Neural progenitor cell (in vitro differentiated cells): ENCODE measurements around the gene PLCD4. TPM values are rescaled to one million over a fixed set of nuclear protein-coding genes. Genes with fewer than 3 reads are reported as not detected.

Source experiments
- DNase-seq: peaks from one replicate; pipeline ENCODE4 v3.0.0-alpha.2; 2016; ENCODE audit warnings: low spot score
- H2AFZ ChIP-seq: fragments of 200-600 bp; sonication (generic); replicated peaks from 2 replicates; pipeline ENCODE4 v1.6.1; 2016; ENCODE audit warnings: antibody characterized with exemption
- H3F3A ChIP-seq: fragments of 200-600 bp; sonication (generic); 2 replicates; pipeline ENCODE4 v1.6.1; 2016; ENCODE audit warnings: antibody characterized with exemption, low read depth
- H3K27ac ChIP-seq: fragments of 200-600 bp; sonication (generic); 2 replicates; pipeline ENCODE4 v1.5.1; 2016; ENCODE audit warnings: mild to moderate bottlenecking
- H3K27me3 ChIP-seq: fragments of 200-600 bp; sonication (generic); 2 replicates; pipeline ENCODE4 v1.6.1; 2016; ENCODE audit warnings: mild to moderate bottlenecking, moderate library complexity
- H3K36me3 ChIP-seq: fragments of 200-600 bp; sonication (generic); 2 replicates; pipeline ENCODE4 v1.5.1; 2016
- H3K4me1 ChIP-seq: fragments of 200-600 bp; sonication (generic); 2 replicates; pipeline ENCODE4 v1.6.1; 2016; ENCODE audit warnings: mixed run types
- H3K4me2 ChIP-seq: fragments of 200-600 bp; sonication (generic); 2 replicates; pipeline ENCODE4 v1.6.1; 2016
- H3K4me3 ChIP-seq: fragments of 200-600 bp; sonication (generic); 2 replicates; pipeline ENCODE4 v1.5.1; 2016
- H3K79me2 ChIP-seq: fragments of 200-600 bp; sonication (generic); 2 replicates; pipeline ENCODE4 v1.6.1; 2016; ENCODE audit warnings: low read depth
- H3K9ac ChIP-seq: fragments of 200-600 bp; sonication (generic); 2 replicates; pipeline ENCODE4 v1.6.1; 2016
- H3K9me3 ChIP-seq: fragments of 200-600 bp; sonication (generic); 2 replicates; pipeline ENCODE4 v1.5.1; 2016; ENCODE audit warnings: low read depth
- H4K20me1 ChIP-seq: fragments of 200-600 bp; sonication (generic); 2 replicates; pipeline ENCODE4 v1.6.1; 2016; ENCODE audit warnings: low read depth
- H3K27ac Mint-ChIP-seq: 3 replicates; pipeline ENCODE4 v1.8.0; 2021; ENCODE audit warnings: mixed read lengths
- H3K27me3 Mint-ChIP-seq: 2 replicates; pipeline ENCODE4 v1.8.0; 2022; ENCODE audit warnings: low read depth, mild to moderate bottlenecking, inconsistent platforms, moderate library complexity, mixed read lengths; ENCODE audit not compliant: insufficient read depth
- H3K36me3 Mint-ChIP-seq: 3 replicates; pipeline ENCODE4 v1.8.0; 2021; ENCODE audit warnings: mixed read lengths
- H3K4me1 Mint-ChIP-seq: 3 replicates; pipeline ENCODE4 v1.8.0; 2021; ENCODE audit warnings: mixed read lengths
- H3K4me3 Mint-ChIP-seq: 3 replicates; pipeline ENCODE4 v1.8.0; 2021; ENCODE audit warnings: mild to moderate bottlenecking, moderate library complexity, mixed read lengths
- H3K9me3 Mint-ChIP-seq: 3 replicates; pipeline ENCODE4 v1.8.0; 2020; ENCODE audit warnings: mixed read lengths
- CTCF ChIP-seq: fragments of 200-600 bp; sonication (generic); IDR thresholded peaks from 2 replicates; pipeline ENCODE4 v1.5.1; 2017; ENCODE audit warnings: antibody characterized with exemption, mild to moderate bottlenecking
- EZH2 ChIP-seq: fragments of 200-600 bp; sonication (generic); IDR thresholded peaks from 2 replicates; pipeline ENCODE4 v1.6.1; 2017; ENCODE audit warnings: antibody characterized with exemption, mild to moderate bottlenecking, moderate library complexity
- EZH2phosphoT487 ChIP-seq: fragments of 200-600 bp; sonication (generic); IDR thresholded peaks from 2 replicates; pipeline ENCODE4 v1.6.1; 2017; ENCODE audit warnings: antibody characterized with exemption
- small RNA-seq: library from RNA; depleted of rRNA; stranded (forward); fragments of <200 nt; gene quantifications from one replicate; pipeline ENCODE3, GENCODE V24; 2015
- total RNA-seq: library from RNA; depleted of rRNA; stranded (reverse); fragments of >200 nt; gene quantifications from 2 replicates; pipeline ENCODE4 v1.2.3, GENCODE V29; 2015; ENCODE audit warnings: low replicate concordance

PLCD4 gene
- total RNA-seq, 1 donor from 2014 or later: 1.1 TPM

- H3K9ac ChIP-seq: no peak overlapping the region
- H3K4me1 Mint-ChIP-seq: no peaks in the 10 kb centered on the region
- no peaks in the 10 kb centered on the region for H3K9me3 Mint-ChIP-seq
- no peaks in the 10 kb centered on the region for H3K79me2 ChIP-seq
- peaks cover 18% of the 10 kb centered on the region for H3K36me3 Mint-ChIP-seq
- peaks cover 3% of the 10 kb centered on the region for H3K27me3 Mint-ChIP-seq
- no peaks in the 10 kb centered on the region for H3K9me3 ChIP-seq
- no peak overlapping the region for H2AFZ ChIP-seq
- no peak for TF ChIP-seq EZH2phosphoT487
- TF ChIP-seq EZH2: no peak
- no peak overlapping the region for H3K4me2 ChIP-seq
- no peak overlapping the region for H3K27ac ChIP-seq
- no peak overlapping the region for H3K4me3 Mint-ChIP-seq
- no peak overlapping the region for H3K27ac Mint-ChIP-seq
- no peaks in the 10 kb centered on the region for H3K4me1 ChIP-seq
- no peaks in the 10 kb centered on the region for H3K36me3 ChIP-seq
- no peaks in the 10 kb centered on the region for H3K27me3 ChIP-seq
- DNase-seq: no peak
- no peaks in the 10 kb centered on the region for H3F3A ChIP-seq
- H4K20me1 ChIP-seq: no peaks in the 10 kb centered on the region
- H3K4me3 ChIP-seq: no peak overlapping the region
These were observed 71.4 kb downstream of the PLCD4 start for GRCh38 chr2:218679119-218679518.

GRCh38 chr2:218680061-218680460, 72.4 kb downstream of the PLCD4 start:
- no peaks in the 10 kb centered on the region for H3K9me3 Mint-ChIP-seq
- Histone ChIP-seq H3K4me1 (no peaks in the 10 kb centered on the region), H3K9ac (no peak overlapping the region), H3K9me3 (no peaks in the 10 kb centered on the region), H3K36me3 (no peaks in the 10 kb centered on the region), H3K4me3 (no peak overlapping the region), H2AFZ (no peak overlapping the region), H3F3A (peaks cover 4% of the 10 kb centered on the region), H3K27ac (no peak overlapping the region), H4K20me1 (no peaks in the 10 kb centered on the region), H3K4me2 (no peak overlapping the region), H3K27me3 (no peaks in the 10 kb centered on the region), H3K79me2 (no peaks in the 10 kb centered on the region)
- H3K4me3 Mint-ChIP-seq: no peak overlapping the region
- DNase-seq: no peak
- H3K27me3 Mint-ChIP-seq: peaks cover 3% of the 10 kb centered on the region
- no peak overlapping the region for H3K27ac Mint-ChIP-seq
- no peaks in the 10 kb centered on the region for H3K4me1 Mint-ChIP-seq
- peaks cover 20% of the 10 kb centered on the region for H3K36me3 Mint-ChIP-seq
- TF ChIP-seq EZH2 (no peak), CTCF (no peak), EZH2phosphoT487 (no peak)

Small RNA genes lying within 50 kb of the gene (small RNA-seq; reads per million reads assigned to genes)
- gene RNU6-136P: not detected

Other genes starting within 250 kb of the PLCD4 start
- 0.03 TPM in 1 of 2 replicates, not detected in the other for gene SLC11A1, start 225.6 kb upstream of the PLCD4 start, total RNA-seq
- 31.3 and 70.5 TPM in 2 replicates for gene CTDSP1, start 208.0 kb upstream of the PLCD4 start, total RNA-seq
- gene VIL1, start 188.8 kb upstream of the PLCD4 start, total RNA-seq: 0.22 TPM in 1 of 2 replicates, not detected in the other
- gene USP37, start 39.5 kb upstream of the PLCD4 start, total RNA-seq: 21.0 and 35.1 TPM in 2 replicates
- gene CNOT9, start 39.1 kb upstream of the PLCD4 start, total RNA-seq: 85.0 and 87.1 TPM in 2 replicates
- 3.3 and 13.5 TPM in 2 replicates for gene ZNF142, start 51.7 kb downstream of the PLCD4 start, total RNA-seq
- gene BCS1L, start 51.8 kb downstream of the PLCD4 start, total RNA-seq: 23.4 and 38.3 TPM in 2 replicates
- 9.6 and 18.5 TPM in 2 replicates for gene RNF25, start 64.1 kb downstream of the PLCD4 start, total RNA-seq
- 51.6 and 61.4 TPM in 2 replicates for gene STK36, start 64.2 kb downstream of the PLCD4 start, total RNA-seq
- 39.8 and 41.0 TPM in 2 replicates for gene TTLL4, start 102.9 kb downstream of the PLCD4 start, total RNA-seq
- gene CYP27A1, start 174.2 kb downstream of the PLCD4 start, total RNA-seq: 0.11 and 0.43 TPM in 2 replicates
- not detected in 2 replicates for gene PRKAG3, start 223.9 kb downstream of the PLCD4 start, total RNA-seq